Tibial nerve (tissue), 4 donors: ENCODE results near the gene ZFC3H1.

ENCODE experiments used
- EP300 ChIP-seq, 2 donors: sonication (generic); formaldehyde crosslinking; IDR thresholded peaks; one replicate each; pipeline ENCODE4 v1.6.1; 2017; ENCODE audit warnings: antibody characterized with exemption in 2 of 2, mild to moderate bottlenecking in 1 of 2
- POLR2A ChIP-seq, 2 donors: fragments of 450-650 bp; IDR thresholded peaks; one replicate each; pipeline ENCODE4 v1.6.1; 2017; ENCODE audit warnings: antibody characterized with exemption in 2 of 2, mild to moderate bottlenecking in 2 of 2, moderate library complexity in 2 of 2
- TF ChIP-seq, protein P1 (sequence below), 5 experiments: fragments of 200-600 bp in 3 of 5; fragments of 450-650 bp in 2 of 5; sonication (generic) in 3 of 5; IDR thresholded peaks; one replicate each; pipeline ENCODE4 v1.5.1; 2016 to 2019; ENCODE audit warnings: antibody characterized with exemption in 5 of 5, mild to moderate bottlenecking in 3 of 5, moderate library complexity in 2 of 5

DNA sequence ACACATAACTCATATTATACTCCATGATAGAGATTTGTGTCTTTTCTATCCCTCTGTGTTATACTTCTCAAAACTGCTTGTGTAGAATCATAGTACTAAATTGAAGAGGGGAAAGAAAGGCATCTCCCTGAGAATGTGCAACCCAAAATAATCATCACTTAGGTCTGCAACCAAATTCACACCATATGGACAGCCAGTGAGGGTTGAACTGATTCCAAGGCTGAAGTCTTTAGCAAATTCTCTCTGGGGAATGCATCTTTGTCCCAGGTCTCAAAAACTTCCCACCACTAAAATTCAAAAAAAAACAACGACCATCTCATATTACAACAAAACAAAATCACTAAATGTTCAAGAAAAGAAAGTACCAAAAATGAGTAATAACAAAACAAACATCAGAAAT is 11.0 kb downstream of the ZFC3H1 start:
- TF ChIP-seq, protein P1, sequence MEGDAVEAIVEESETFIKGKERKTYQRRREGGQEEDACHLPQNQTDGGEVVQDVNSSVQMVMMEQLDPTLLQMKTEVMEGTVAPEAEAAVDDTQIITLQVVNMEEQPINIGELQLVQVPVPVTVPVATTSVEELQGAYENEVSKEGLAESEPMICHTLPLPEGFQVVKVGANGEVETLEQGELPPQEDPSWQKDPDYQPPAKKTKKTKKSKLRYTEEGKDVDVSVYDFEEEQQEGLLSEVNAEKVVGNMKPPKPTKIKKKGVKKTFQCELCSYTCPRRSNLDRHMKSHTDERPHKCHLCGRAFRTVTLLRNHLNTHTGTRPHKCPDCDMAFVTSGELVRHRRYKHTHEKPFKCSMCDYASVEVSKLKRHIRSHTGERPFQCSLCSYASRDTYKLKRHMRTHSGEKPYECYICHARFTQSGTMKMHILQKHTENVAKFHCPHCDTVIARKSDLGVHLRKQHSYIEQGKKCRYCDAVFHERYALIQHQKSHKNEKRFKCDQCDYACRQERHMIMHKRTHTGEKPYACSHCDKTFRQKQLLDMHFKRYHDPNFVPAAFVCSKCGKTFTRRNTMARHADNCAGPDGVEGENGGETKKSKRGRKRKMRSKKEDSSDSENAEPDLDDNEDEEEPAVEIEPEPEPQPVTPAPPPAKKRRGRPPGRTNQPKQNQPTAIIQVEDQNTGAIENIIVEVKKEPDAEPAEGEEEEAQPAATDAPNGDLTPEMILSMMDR (IDR thresholded peaks at IDR 0.05): no peak
- TF ChIP-seq EP300 (IDR thresholded peaks at IDR 0.05): no peak
- no peak for TF ChIP-seq POLR2A (IDR thresholded peaks at IDR 0.05)
